Vagina (tissue), 2 donors: ENCODE measurements around the gene PLEKHA5. TPM values are rescaled to one million over a fixed set of nuclear protein-coding genes. Genes with fewer than 3 reads are reported as not detected.

ENCODE experiments used
- DNase-seq, 2 donors: peaks; one replicate each; pipeline ENCODE4 v3.0.0-alpha.2; 2017; ENCODE audit errors: extremely low spot score in 2 of 2
- H3K27ac ChIP-seq: fragments of 200-600 bp; sonication (generic); one replicate; pipeline ENCODE4 v1.5.1; 2019
- H3K27me3 ChIP-seq: fragments of 200-600 bp; sonication (generic); one replicate; pipeline ENCODE4 v1.5.1; 2019
- H3K36me3 ChIP-seq, 2 donors: fragments of 200-600 bp; sonication (generic); one replicate each; pipeline ENCODE4 v1.5.1; 2017 to 2019
- H3K4me1 ChIP-seq: fragments of 200-600 bp; sonication (generic); one replicate; pipeline ENCODE4 v1.5.1; 2019
- H3K4me3 ChIP-seq, 2 donors: fragments of 200-600 bp; sonication (generic); 1 replicate in 1 of 2; 2 replicates in 1 of 2; pipeline ENCODE4 v1.5.1; 2016 to 2019
- H3K9me3 ChIP-seq: fragments of 200-600 bp; sonication (generic); one replicate; pipeline ENCODE4 v1.5.1; 2019
- CTCF ChIP-seq, 3 experiments: fragments of 450-650 bp in 2 of 3; fragments of 200-600 bp in 1 of 3; sonication (generic) in 1 of 3; IDR thresholded peaks; one replicate each; pipeline ENCODE4 v1.5.1; 2017 to 2019; ENCODE audit warnings: antibody characterized with exemption in 3 of 3, mild to moderate bottlenecking in 2 of 3, moderate library complexity in 2 of 3
- POLR2A ChIP-seq, 2 donors: fragments of 450-650 bp; IDR thresholded peaks; one replicate each; pipeline ENCODE4 v1.6.1; 2017; ENCODE audit warnings: antibody characterized with exemption in 2 of 2, mild to moderate bottlenecking in 2 of 2, moderate library complexity in 2 of 2
- POLR2AphosphoS5 ChIP-seq, 2 donors: sonication (generic); formaldehyde crosslinking; IDR thresholded peaks; one replicate each; pipeline ENCODE4 v1.9.0; 2017; ENCODE audit warnings: antibody characterized with exemption in 2 of 2, mild to moderate bottlenecking in 2 of 2, low read depth in 1 of 2; ENCODE audit not compliant: insufficient read depth in 1 of 2
- intact Hi-C: fragments of 100-400 bp; cut with DNase I; formaldehyde crosslinking; loops from one replicate; pipeline ENCODE4 v1.15.1; 2023
- total RNA-seq: library from RNA; depleted of rRNA; stranded (reverse); fragments of >200 nt; gene quantifications from one replicate; pipeline ENCODE4 v1.2.3, GENCODE V29; 2016

Gene PLEKHA5
- total RNA-seq, 1 donor from 2014 or later: 58.4 TPM

GRCh38 chr12:19402743-19403431, 273.4 kb downstream of the PLEKHA5 start:
- no peaks in the 10 kb centered on the region for H3K36me3 ChIP-seq
- H3K4me3 ChIP-seq: no peak overlapping the region
- H3K27ac ChIP-seq: no peak overlapping the region
- no peaks in the 10 kb centered on the region for H3K27me3 ChIP-seq
- TF ChIP-seq POLR2AphosphoS5 (IDR thresholded peaks at IDR 0.05; ENCODE audit: insufficient read depth in 1 of 2, low read depth in 1 of 2): no peak
- TF ChIP-seq POLR2A (IDR thresholded peaks at IDR 0.05): no peak
- TF ChIP-seq CTCF (IDR thresholded peaks at IDR 0.05): no peak
- intact Hi-C loops: no loop called here
- H3K4me1 ChIP-seq: peaks cover 5% of the 10 kb centered on the region
- H3K9me3 ChIP-seq: no peaks in the 10 kb centered on the region
- DNase-seq: no peak

- no peaks in the 10 kb centered on the region for H3K9me3 ChIP-seq
- H3K27me3 ChIP-seq: no peaks in the 10 kb centered on the region
- no peak overlapping the region for H3K4me3 ChIP-seq
- TF ChIP-seq POLR2A (IDR thresholded peaks at IDR 0.05): no peak
- no peak for TF ChIP-seq POLR2AphosphoS5 (IDR thresholded peaks at IDR 0.05; ENCODE audit: insufficient read depth in 1 of 2, low read depth in 1 of 2)
- intact Hi-C loops: no loop called here
- H3K36me3 ChIP-seq: no peaks in the 10 kb centered on the region
- no peak overlapping the region for H3K27ac ChIP-seq
- H3K4me1 ChIP-seq: peaks cover 8% of the 10 kb centered on the region
- no peak for DNase-seq
These were observed 274.8 kb downstream of the PLEKHA5 start for GRCh38 chr12:19404242-19404880.

GRCh38 chr12:19409376-19409775, 279.8 kb downstream of the PLEKHA5 start:
- H3K4me1 ChIP-seq: peaks cover 16% of the 10 kb centered on the region
- H3K4me3 ChIP-seq: no peak overlapping the region
- H3K9me3 ChIP-seq: no peaks in the 10 kb centered on the region
- no peaks in the 10 kb centered on the region for H3K36me3 ChIP-seq
- no peak for DNase-seq
- no peak overlapping the region for H3K27ac ChIP-seq
- H3K27me3 ChIP-seq: no peaks in the 10 kb centered on the region
- no peak for TF ChIP-seq CTCF (IDR thresholded peaks at IDR 0.05)
- no peak for TF ChIP-seq POLR2AphosphoS5 (IDR thresholded peaks at IDR 0.05; ENCODE audit: insufficient read depth in 1 of 2, low read depth in 1 of 2)
- TF ChIP-seq POLR2A (IDR thresholded peaks at IDR 0.05): no peak
- intact Hi-C loops: no loop called here

GRCh38 chr12:19410211-19410610, 280.7 kb downstream of the PLEKHA5 start:
- TF ChIP-seq CTCF (IDR thresholded peaks at IDR 0.05) (no peak), POLR2AphosphoS5 (IDR thresholded peaks at IDR 0.05; ENCODE audit: insufficient read depth in 1 of 2, low read depth in 1 of 2) (peak in 1 of 2 donors; percentile 8)
- H3K36me3 ChIP-seq: no peaks in the 10 kb centered on the region
- H3K4me1 ChIP-seq: peaks cover 16% of the 10 kb centered on the region
- no peaks in the 10 kb centered on the region for H3K27me3 ChIP-seq
- H3K9me3 ChIP-seq: no peaks in the 10 kb centered on the region
- intact Hi-C loops: no loop called here
- H3K4me3 ChIP-seq: no peak overlapping the region
- DNase-seq: no peak
- H3K27ac ChIP-seq: peak overlapping the region; percentile 19

GRCh38 chr12:19410629-19411185, 281.2 kb downstream of the PLEKHA5 start:
- no peaks in the 10 kb centered on the region for H3K27me3 ChIP-seq
- no peak for DNase-seq
- H3K9me3 ChIP-seq: no peaks in the 10 kb centered on the region
- H3K27ac ChIP-seq: peak overlapping the region; percentile 19
- intact Hi-C loops: no loop called here
- H3K4me3 ChIP-seq: no peak overlapping the region
- peaks cover 16% of the 10 kb centered on the region for H3K4me1 ChIP-seq
- no peaks in the 10 kb centered on the region for H3K36me3 ChIP-seq
- TF ChIP-seq POLR2AphosphoS5 (IDR thresholded peaks at IDR 0.05; ENCODE audit: insufficient read depth in 1 of 2, low read depth in 1 of 2): no peak
- no peak for TF ChIP-seq CTCF (IDR thresholded peaks at IDR 0.05)
- TF ChIP-seq POLR2A (IDR thresholded peaks at IDR 0.05): no peak
